Middle frontal gyrus (tissue), 1 donor: Measurements from ENCODE around the gene SAMD4A.
A peak's percentile ranks its signal among the peaks of the same experiment; 100 is the strongest.
"Not testable (repeated sequence)": the region's sequence is repeated elsewhere in the genome, so short reads cannot be mapped to it uniquely, and the experiment has no call there.

Experiments
- DNase-seq: peaks from one replicate; pipeline ENCODE4 v3.0.0-alpha.2; 2015; ENCODE audit warnings: low spot score; ENCODE audit errors: extremely low spot score

Gene SAMD4A

GRCh38 chr14:54797556-54797955 lies 230.6 kb downstream of the SAMD4A start:
- DNase-seq, result no peak

GRCh38 chr14:54797986-54798385 lies 231.1 kb downstream of the SAMD4A start:
- no peak for DNase-seq

GRCh38 chr14:54798465-54799124 lies 231.7 kb downstream of the SAMD4A start:
- no peak for DNase-seq

- not testable (repeated sequence) for DNase-seq
Observed at GRCh38 chr14:54801482-54801881, 234.6 kb downstream of the SAMD4A start.

- DNase-seq, result no peak
Observed at GRCh38 chr14:54803396-54803795, 236.5 kb downstream of the SAMD4A start.

GRCh38 chr14:54803926-54804537 lies 237.1 kb downstream of the SAMD4A start:
- no peak for DNase-seq

- DNase-seq, result no peak
Observed at GRCh38 chr14:54804538-54805041, 237.7 kb downstream of the SAMD4A start.

- DNase-seq, result no peak
Observed at GRCh38 chr14:54805070-54805444, 238.1 kb downstream of the SAMD4A start.

GRCh38 chr14:54805445-54806322 lies 238.8 kb downstream of the SAMD4A start:
- peak; percentile 75 for DNase-seq

- no peak for DNase-seq
Observed at GRCh38 chr14:54806616-54807015, 239.7 kb downstream of the SAMD4A start.

GRCh38 chr14:54807428-54807827 lies 240.5 kb downstream of the SAMD4A start:
- DNase-seq, result no peak

- DNase-seq, result no peak
Observed at GRCh38 chr14:54807881-54808280, 241.0 kb downstream of the SAMD4A start.

- DNase-seq, result no peak
Observed at GRCh38 chr14:54808326-54809161, 241.6 kb downstream of the SAMD4A start.

GRCh38 chr14:54809767-54810166 lies 242.8 kb downstream of the SAMD4A start:
- no peak for DNase-seq

- DNase-seq, result no peak
Observed at GRCh38 chr14:54812617-54813016, 245.7 kb downstream of the SAMD4A start.

- DNase-seq, result no peak
Observed at GRCh38 chr14:54813081-54813480, 246.2 kb downstream of the SAMD4A start.

GRCh38 chr14:54814076-54814475 lies 247.1 kb downstream of the SAMD4A start:
- no peak for DNase-seq

- DNase-seq, result no peak
Observed at GRCh38 chr14:54815016-54815415, 248.1 kb downstream of the SAMD4A start.

GRCh38 chr14:54815515-54815914 lies 248.6 kb downstream of the SAMD4A start:
- no peak for DNase-seq

GRCh38 chr14:54816450-54816849 lies 249.5 kb downstream of the SAMD4A start:
- DNase-seq, result no peak

- no peak for DNase-seq
Observed at GRCh38 chr14:54817506-54817905, 250.6 kb downstream of the SAMD4A start.
